Fibroblast of lung (primary cell): ENCODE data around the gene S100A9. TPM values are rescaled to one million over a fixed set of nuclear protein-coding genes. Genes with fewer than 3 reads are reported as not detected.

Experiments
- DNase-seq, 2 donors: peaks; one replicate each; pipeline versions ENCODE4 v3.0.0 to v3.0.0-alpha.2; 2010; ENCODE audit warnings: low read depth in 2 of 2
- H2AFZ ChIP-seq: 2 replicates; pipeline ENCODE4 v1.5.1; 2012; ENCODE audit warnings: low read length, control low read depth, inconsistent platforms
- H3K27ac ChIP-seq: 2 replicates; pipeline ENCODE4 v1.5.1; 2011; ENCODE audit warnings: low read length, control low read depth; ENCODE audit not compliant: insufficient read depth
- H3K27me3 ChIP-seq: 2 replicates; pipeline ENCODE4 v1.5.1; 2011; ENCODE audit warnings: mild to moderate bottlenecking, low read length; ENCODE audit not compliant: control insufficient read depth, insufficient read depth
- H3K36me3 ChIP-seq: 2 replicates; pipeline ENCODE4 v1.5.1; 2011; ENCODE audit warnings: low read length; ENCODE audit not compliant: control insufficient read depth, insufficient read depth
- H3K4me1 ChIP-seq: 2 replicates; pipeline ENCODE4 v1.5.1; 2011; ENCODE audit warnings: low read length; ENCODE audit not compliant: control insufficient read depth, insufficient read depth; ENCODE audit errors: extremely low read depth
- H3K4me2 ChIP-seq: 2 replicates; pipeline ENCODE4 v1.5.1; 2011; ENCODE audit warnings: low read length, control low read depth; ENCODE audit not compliant: insufficient read depth; ENCODE audit errors: extremely low read depth
- H3K4me3 ChIP-seq, 4 experiments: fragments of 200-600 bp in 1 of 4; sonication (generic) in 1 of 4; replicated peaks in 1 of 4; 2 replicates each; pipeline ENCODE4 v1.5.1; 2011 to 2016; ENCODE audit warnings: low read length in 4 of 4, low read depth in 3 of 4, mild to moderate bottlenecking in 3 of 4, control low read depth in 2 of 4, inconsistent platforms in 1 of 4, mixed read lengths in 1 of 4; ENCODE audit not compliant: insufficient read depth in 1 of 4; ENCODE audit errors: control extremely low read depth in 1 of 4
- H3K79me2 ChIP-seq: 2 replicates; pipeline ENCODE4 v1.5.1; 2012; ENCODE audit warnings: mild to moderate bottlenecking, low read length, inconsistent platforms; ENCODE audit not compliant: control insufficient read depth, insufficient read depth
- H3K9ac ChIP-seq: 2 replicates; pipeline ENCODE4 v1.5.1; 2011; ENCODE audit warnings: mild to moderate bottlenecking, low read length, control low read depth; ENCODE audit not compliant: insufficient read depth
- H3K9me3 ChIP-seq: 2 replicates; pipeline ENCODE4 v1.5.1; 2012; ENCODE audit warnings: low read depth, low read length; ENCODE audit not compliant: control insufficient read depth, insufficient read depth
- H4K20me1 ChIP-seq: 2 replicates; pipeline ENCODE4 v1.5.1; 2011; ENCODE audit warnings: low read length; ENCODE audit not compliant: control insufficient read depth, insufficient read depth; ENCODE audit errors: extremely low read depth
- CTCF ChIP-seq, 2 donors: IDR thresholded peaks in 1 of 2; conservative IDR thresholded peaks in 1 of 2; 1 replicate in 1 of 2; 2 replicates in 1 of 2; pipeline ENCODE4 v1.5.1; 2011 to 2012; ENCODE audit warnings: low read length in 2 of 2, control low read depth in 1 of 2, inconsistent platforms in 1 of 2, low read depth in 1 of 2, mild to moderate bottlenecking in 1 of 2
- EZH2 ChIP-seq: IDR thresholded peaks from 2 replicates; pipeline ENCODE4 v1.5.1; 2012; ENCODE audit warnings: low read length, control low read depth, mild to moderate bottlenecking; ENCODE audit errors: missing control alignments
- polyA plus RNA-seq, 2 donors: library from polyadenylated mRNA; depleted of rRNA in 1 of 2; stranded (reverse) in 1 of 2; unstranded in 1 of 2; fragments of >200 nt; gene quantifications; 2 replicates each; pipeline ENCODE4 v1.2.1, GENCODE V29; 2011 to 2012; ENCODE audit warnings: missing spikeins in 1 of 2
- total RNA-seq: library from RNA; depleted of rRNA; stranded (reverse); fragments of >200 nt; gene quantifications from 2 replicates; pipeline ENCODE4 v1.2.1, GENCODE V29; 2014

S100A9 gene
- total and polyA plus RNA-seq, 2 donors (not counting 1 experiment from before 2014, with no cell fraction given): not detected

DNA sequence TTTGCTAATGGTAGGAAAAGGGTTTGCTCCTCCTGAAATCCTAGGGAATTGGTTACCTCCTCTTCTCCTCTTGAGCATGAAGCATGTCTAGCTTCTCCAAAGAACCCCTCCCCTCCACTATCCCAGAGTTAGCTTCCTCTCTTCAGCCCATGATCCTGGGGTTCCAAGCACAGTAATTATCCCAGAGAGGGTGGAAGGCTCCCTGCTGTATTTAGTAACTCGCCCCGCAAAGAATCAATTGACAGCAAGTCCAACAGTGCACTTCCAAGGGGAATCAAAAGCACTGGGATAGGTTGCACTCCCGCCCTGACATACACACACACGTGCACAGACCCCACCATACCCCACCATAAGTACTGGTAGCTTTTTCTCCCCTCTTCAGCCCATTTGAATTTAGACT, 30.1 kb downstream of the S100A9 start:
- TF ChIP-seq CTCF (conservative IDR thresholded peaks at IDR 0.05 in 1 of 2, IDR thresholded peaks at IDR 0.05 in 1 of 2; ENCODE audit: low read depth in 1 of 2, low read length in 2 of 2) (no peak), EZH2 (no peak)
- Histone ChIP-seq H3K27me3 (peaks cover 2% of the 10 kb centered on the region), H4K20me1 (no peaks in the 10 kb centered on the region)

GRCh38 chr1:153389401-153389800, 31.7 kb downstream of the S100A9 start:
- no peak overlapping the region for H2AFZ ChIP-seq
- H3K79me2 ChIP-seq: no peaks in the 10 kb centered on the region
- H4K20me1 ChIP-seq: no peaks in the 10 kb centered on the region
- H3K4me2 ChIP-seq: no peak overlapping the region
- DNase-seq: no peak
- no peak overlapping the region for H3K27ac ChIP-seq
- H3K9me3 ChIP-seq: no peaks in the 10 kb centered on the region
- no peak overlapping the region for H3K9ac ChIP-seq
- H3K27me3 ChIP-seq: peaks cover 2% of the 10 kb centered on the region
- no peak for TF ChIP-seq EZH2
- no peak for TF ChIP-seq CTCF (conservative IDR thresholded peaks at IDR 0.05 in 1 of 2, IDR thresholded peaks at IDR 0.05 in 1 of 2; ENCODE audit: low read depth in 1 of 2, low read length in 2 of 2)
- H3K36me3 ChIP-seq: no peaks in the 10 kb centered on the region
- no peak overlapping the region for H3K4me3 ChIP-seq
- H3K4me1 ChIP-seq: no peaks in the 10 kb centered on the region

More for the DNA sequence above, 30.1 kb downstream of the S100A9 start:
- no peaks in the 10 kb centered on the region for H3K9me3 ChIP-seq
- H2AFZ ChIP-seq: no peak overlapping the region
- no peak overlapping the region for H3K4me2 ChIP-seq
- H3K4me3 ChIP-seq: no peak overlapping the region
- H3K79me2 ChIP-seq: no peaks in the 10 kb centered on the region
- no peaks in the 10 kb centered on the region for H3K36me3 ChIP-seq
- H3K27ac ChIP-seq: no peak overlapping the region
- no peak overlapping the region for H3K9ac ChIP-seq
- H3K4me1 ChIP-seq: no peaks in the 10 kb centered on the region
- no peak for DNase-seq

DNA sequence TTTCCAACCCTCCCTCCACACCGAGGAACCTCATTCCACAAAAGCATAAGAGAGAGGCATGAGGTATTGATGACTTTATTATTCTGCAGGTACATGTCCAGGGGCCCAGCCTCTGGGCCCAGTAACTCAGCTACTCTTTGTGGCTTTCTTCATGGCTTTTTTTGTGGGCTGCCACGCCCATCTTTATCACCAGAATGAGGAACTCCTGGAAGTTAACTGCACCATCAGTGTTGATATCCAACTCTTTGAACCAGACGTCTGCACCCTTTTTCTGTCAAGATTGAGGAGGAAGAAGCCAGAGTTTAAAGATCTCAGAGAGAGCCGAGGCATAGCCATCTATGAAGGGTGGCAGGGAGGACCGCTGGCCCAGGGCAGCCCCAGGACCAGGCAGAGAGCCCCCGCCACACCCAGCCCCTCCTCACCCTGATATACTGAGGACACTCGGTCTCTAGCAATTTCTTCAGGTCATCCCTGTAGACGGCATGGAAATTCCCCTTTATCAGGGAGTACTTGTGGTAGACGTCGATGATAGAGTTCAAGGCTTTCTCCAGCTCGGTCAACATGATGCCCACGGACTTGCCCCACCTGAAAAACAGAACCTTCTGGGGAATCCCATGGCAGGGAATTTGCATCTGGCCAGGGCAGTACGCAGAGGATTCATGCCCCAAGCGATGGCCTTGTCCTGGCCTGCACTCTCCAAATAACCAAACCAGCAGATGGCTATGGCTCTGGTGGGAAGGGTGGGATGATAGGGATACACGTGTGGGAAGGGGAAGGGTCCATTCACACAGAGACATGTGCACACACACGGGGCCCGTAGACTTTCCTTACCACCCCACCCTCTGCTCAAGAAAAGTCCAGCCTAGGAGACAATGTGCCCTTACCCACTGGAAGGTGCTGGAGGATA, 32.6 kb downstream of the S100A9 start:
- Histone ChIP-seq H2AFZ (no peak overlapping the region), H3K9ac (no peak overlapping the region), H3K4me1 (no peaks in the 10 kb centered on the region), H3K4me2 (no peak overlapping the region), H3K27me3 (peaks cover 3% of the 10 kb centered on the region), H3K27ac (no peak overlapping the region), H3K36me3 (no peaks in the 10 kb centered on the region), H3K9me3 (no peaks in the 10 kb centered on the region), H4K20me1 (no peaks in the 10 kb centered on the region), H3K4me3 (no peak overlapping the region), H3K79me2 (no peaks in the 10 kb centered on the region)
- DNase-seq: no peak
- TF ChIP-seq CTCF (conservative IDR thresholded peaks at IDR 0.05 in 1 of 2, IDR thresholded peaks at IDR 0.05 in 1 of 2; ENCODE audit: low read depth in 1 of 2, low read length in 2 of 2) (no peak), EZH2 (no peak)
